SH-SY5Y (cell line): ENCODE measurements around the gene DPP6.

ENCODE experiments used
- GATA2 ChIP-seq: IDR thresholded peaks from 2 replicates; pipeline ENCODE4 v1.6.1; 2011; ENCODE audit warnings: mild to moderate bottlenecking, low read depth, low read length
- GATA3 ChIP-seq: IDR thresholded peaks from 2 replicates; pipeline ENCODE4 v1.6.1; 2011; ENCODE audit warnings: low read depth, mild to moderate bottlenecking, low read length, moderate library complexity

GRCh38 chr7:154647625-154648024, 595.4 kb downstream of the DPP6 start:
- TF ChIP-seq GATA3 (no peak), GATA2 (no peak)
